Hematopoietic multipotent progenitor cell treated with erythropoietin and hydrocortisone succinate and interleukin-3 and kit ligand, for 4 days (in vitro differentiated cells): Measurements from ENCODE around the gene KCNMA1.
"Not testable (repeated sequence)": the region's sequence is repeated elsewhere in the genome, so short reads cannot be mapped to it uniquely, and the experiment has no call there.

ENCODE experiments used
- DNase-seq: peaks from one replicate; pipeline ENCODE4 v3.0.0-alpha.2; 2015

KCNMA1 gene

DNA sequence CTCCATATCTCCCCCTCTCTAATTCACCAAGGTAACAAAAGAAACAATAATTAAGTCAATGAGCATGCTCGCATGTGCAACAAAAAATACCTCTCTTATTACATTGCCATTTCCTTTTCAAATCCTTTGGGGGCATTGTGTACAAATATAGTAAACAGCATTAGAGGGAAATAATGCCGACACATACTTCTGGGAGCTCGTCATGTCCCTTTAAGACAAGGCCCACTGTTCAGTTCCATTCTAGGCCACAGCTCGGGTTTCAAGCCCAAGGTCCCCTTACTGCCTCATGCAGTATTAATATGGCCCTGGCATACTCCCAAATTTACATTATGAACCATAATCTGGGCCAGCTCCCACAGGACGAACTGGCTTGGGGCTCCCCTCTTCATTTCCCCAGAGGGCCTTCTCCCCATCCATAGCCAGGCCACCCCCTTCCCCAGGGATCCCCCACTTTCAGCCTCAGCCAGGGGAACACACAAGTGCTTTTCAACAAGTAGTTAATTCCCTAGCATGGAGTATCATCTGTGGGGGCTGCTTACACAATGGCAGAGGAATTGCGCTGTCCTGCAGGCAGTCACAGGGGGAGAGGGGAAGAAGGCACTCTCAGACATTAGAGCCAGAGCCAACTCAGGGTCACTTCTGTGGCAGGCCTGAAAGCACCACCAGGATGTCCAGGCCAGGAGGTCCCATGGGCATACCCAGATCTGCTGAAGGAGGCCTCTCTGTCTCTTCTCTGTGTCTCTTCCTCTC lies 110.6 kb downstream of the KCNMA1 start:
- no peak for DNase-seq

DNA sequence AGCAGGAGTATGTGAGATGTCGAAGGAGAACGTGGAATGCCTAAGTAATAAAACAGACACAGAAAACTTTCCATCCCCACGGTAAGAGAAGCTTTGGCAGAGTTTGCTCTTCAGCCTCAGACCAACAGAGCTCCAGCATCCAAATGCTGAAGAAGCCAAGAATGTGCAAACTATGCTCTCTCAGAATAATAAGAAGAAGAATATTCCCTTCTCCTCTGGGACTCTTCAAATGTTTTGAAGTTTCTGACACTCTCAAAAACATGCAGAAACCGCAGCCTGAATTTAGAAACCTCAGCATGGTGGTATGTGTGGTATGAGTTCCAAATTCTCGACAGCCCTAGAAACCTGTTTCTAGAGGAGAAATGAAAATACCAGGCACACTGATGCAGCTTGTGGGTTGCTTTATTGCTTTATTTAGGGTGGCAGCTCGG lies 113.3 kb downstream of the KCNMA1 start:
- no peak for DNase-seq

DNA sequence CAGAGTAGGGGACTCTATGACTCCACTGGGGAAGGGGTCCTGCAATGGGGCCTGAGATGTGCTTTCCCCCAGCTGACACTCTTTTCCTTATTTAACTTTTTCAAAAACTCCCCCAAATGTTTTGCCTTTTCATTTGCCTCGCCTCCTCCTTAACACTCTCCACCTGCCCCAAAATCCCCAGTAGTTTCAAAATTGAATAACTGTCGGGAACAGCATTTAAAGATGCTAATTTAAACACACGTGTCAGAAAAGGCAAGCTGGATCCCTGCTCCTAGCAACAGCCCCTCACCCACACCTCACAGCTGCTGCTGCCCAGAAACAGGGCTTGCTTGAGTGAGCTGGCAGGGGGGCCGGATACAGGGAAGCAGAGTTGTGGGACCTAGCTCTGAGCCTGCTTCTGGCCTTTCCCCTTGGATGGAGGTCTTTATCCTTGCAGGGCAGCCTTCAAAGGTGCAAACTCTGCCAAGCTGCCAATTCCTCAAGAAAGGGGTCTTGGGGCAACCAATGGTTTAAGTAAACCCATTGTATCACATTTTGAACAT lies 115.3 kb downstream of the KCNMA1 start:
- no peak for DNase-seq

DNA sequence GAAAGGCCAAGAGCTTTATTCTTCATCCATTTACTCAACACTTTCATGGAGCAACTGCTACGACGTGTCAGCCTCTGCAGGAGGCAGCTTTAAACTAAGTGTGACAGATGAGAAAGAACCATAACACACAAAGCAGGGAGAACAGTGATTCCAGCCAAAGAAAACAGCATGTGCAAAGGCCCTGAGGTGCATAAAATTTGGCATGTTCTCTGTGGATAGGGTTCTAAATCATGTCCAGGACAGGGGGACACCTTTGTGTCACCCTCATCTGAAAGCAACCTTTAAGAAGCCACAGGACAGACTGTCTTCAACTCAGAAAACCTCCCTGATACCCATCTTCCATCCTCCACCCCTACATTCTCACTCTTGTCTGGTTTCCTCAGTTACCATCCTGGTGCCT lies 116.6 kb downstream of the KCNMA1 start:
- no peak for DNase-seq

DNA sequence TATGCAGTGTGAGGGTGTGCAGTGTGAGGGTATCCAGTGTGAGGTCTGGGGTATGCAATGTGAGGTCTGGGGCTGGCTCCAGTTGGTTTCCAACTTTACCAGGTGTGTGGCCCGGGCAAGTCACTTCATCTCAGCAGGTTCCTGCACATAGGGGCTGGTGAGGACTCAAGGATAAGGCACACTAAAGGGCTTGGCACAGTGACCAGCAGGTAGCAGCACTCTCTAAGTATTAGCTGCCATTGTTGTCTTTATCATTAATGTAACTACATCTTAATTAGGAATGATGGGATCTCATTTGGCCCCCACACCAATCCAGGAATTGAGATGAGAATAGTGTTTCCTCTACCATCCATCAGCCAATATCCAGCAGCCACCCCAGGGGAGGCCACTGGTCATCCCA lies 117.3 kb downstream of the KCNMA1 start:
- no peak for DNase-seq

DNA sequence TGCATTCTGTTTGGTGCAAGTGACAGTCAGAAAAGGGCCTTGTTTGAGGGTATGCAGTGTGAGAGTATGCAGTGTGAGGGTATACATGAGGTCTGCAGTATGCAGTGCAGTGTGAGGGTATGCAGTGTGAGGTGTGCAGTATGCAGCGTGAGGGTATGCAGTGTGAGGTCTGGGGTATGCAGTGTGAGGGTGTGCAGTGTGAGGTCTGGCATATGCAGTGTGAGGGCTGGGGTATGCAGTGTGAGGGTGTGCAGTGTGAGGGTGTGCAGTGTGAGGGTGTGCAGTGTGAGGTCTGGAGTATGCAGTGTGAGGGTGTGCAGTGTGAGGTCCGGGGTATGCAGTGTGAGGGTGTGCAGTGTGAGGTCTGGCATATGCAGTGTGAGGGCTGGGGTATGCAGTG lies 117.8 kb downstream of the KCNMA1 start:
- DNase-seq: not testable (repeated sequence)

DNA sequence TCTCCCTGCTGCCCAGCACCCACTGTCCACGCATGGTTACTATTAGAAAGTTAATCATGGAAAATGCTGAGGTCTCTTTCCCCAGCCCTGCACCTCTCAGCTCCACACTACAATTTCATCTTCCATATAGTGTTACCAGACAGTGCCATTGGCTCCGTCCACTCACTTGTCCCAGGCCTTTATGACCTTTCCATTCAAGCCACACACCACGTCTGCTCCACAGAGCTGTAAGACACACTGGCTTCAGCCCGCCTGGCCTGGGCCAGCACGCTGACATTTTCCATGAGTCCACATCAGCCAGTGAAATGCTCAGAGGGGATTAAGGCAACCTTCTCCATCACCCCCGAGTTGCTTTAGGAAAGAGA lies 118.7 kb downstream of the KCNMA1 start:
- DNase-seq: no peak

DNA sequence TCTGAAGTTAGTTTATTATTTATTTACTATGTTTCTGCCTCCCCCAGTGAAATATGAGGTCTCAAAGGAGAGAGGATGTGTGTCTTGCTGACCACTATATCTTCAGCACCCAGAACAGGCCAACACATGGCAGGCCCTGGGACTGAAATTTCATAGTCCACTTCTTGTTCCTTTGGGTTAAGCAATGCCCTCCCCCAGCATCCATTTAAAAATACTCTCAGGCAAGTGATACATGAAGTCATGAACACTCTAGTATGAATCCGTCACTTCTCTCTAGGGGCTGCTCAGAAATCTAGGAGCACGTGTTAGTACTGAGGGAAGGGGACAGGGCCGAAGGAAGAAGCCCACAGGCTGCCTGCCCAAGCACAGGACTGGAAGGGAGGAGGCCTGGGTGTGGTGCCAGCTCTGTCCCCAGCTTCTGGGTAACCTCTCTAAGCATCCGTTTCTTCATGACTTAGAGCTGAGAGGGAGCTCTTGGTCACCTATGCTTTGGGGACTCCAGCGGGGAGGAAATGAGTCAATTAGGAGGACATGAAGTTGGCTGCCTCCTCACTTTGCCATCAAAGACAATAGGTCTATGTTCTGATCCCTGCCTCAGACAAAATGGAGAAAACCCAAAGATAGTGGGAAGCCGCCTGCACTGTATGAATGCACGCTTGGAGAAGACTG lies 119.2 kb downstream of the KCNMA1 start:
- DNase-seq: no peak

DNA sequence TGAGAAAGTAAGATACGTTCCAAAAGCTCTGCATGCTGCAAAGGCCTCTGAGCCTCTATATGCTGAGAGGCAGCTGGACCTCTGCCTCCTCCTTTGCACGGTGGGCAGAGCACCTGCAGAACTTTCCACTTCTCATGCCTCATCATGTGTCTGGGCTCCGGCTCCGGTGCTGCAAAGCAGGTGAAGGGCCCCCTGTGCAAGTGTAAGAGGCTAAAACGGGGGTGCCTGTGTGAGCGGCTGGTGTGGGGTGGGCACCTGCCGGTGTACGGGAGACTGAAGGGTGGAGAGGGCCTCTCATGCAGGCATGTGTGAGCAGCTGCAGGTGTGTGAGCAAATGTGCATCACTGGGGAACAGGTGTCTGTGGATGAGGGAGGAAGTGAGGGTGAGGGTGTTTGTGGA lies 121.0 kb downstream of the KCNMA1 start:
- no peak for DNase-seq

DNA sequence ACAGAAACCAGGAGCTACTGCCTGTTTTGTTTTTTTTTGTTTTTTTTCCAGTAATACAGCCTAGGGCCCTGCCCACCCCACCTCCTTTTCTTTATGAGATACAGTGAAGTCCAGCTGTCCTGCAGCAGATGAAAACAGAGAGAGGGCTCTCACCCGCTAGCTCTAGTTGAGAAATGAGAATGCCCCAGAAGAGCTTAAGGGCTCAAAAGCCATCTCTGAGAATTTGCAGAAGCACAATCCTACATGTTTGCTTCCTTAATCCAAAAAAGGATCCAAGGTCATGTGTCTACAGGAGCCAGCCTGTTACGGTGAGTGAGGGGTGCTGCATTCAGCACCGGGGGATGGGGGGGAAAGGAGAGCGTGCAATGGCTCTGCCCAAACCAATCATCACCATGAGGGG lies 122.7 kb downstream of the KCNMA1 start:
- DNase-seq: no peak

DNA sequence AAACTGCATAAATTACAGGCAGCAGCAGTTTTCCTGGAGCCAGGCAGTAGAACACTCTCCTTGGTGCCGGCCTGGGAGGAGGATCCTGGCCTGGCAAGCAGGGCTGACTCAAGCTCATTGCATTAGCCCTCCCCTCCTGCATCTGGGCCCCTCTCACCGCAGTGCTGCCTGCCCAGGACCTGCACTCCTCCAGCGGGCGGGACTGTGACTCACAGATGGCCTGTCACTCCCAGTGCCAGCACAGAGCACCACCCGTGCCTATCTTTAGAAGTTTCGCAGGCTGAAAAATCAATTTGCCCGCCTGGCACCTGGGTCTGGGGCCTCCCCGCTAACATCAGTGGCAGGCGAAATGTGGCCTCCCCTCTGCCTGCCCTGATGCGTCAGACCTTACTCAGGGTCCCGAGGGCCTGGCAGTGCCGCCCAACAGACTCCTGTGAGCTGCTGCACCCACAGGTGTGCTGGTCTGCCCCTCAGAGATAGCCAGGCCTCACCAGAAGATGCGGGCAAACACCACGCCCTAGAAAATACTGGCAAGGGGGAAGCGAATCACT lies 123.8 kb downstream of the KCNMA1 start:
- no peak for DNase-seq

DNA sequence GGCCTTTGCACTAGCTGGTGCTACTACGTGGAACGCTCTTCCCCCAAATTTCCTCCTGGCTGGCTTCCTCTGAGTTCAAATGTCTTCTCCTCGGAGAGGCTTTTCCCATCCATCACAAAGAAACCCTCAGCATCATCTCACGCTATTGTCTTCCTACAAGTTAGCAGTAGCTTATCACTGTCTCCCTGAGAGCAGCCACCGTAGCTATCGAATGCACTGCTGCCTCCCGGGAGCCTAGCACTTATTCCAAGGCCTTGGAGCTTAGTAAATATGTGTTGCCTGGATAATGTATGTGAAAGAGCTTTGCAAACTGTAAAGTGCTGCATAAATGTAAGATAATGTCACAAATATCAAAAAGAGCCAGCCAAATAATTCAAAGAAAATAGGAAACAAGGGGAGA lies 124.4 kb downstream of the KCNMA1 start:
- no peak for DNase-seq

DNA sequence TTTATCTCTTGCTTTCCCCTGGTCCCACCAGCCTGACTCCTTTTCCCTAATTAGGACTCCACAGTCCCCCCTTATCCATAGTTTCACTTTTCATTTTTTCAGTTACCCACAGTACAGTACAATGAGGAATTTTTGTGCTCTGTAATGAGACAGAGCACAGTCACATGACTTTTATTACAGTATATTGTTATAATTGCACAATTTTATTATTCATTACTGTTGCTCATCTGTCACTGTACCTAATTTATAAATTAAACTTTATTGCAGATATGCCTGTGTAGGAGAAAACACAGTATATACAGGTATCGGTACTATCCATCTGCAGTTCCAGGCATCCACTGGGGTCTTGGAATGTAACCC lies 125.4 kb downstream of the KCNMA1 start:
- no peak for DNase-seq

DNA sequence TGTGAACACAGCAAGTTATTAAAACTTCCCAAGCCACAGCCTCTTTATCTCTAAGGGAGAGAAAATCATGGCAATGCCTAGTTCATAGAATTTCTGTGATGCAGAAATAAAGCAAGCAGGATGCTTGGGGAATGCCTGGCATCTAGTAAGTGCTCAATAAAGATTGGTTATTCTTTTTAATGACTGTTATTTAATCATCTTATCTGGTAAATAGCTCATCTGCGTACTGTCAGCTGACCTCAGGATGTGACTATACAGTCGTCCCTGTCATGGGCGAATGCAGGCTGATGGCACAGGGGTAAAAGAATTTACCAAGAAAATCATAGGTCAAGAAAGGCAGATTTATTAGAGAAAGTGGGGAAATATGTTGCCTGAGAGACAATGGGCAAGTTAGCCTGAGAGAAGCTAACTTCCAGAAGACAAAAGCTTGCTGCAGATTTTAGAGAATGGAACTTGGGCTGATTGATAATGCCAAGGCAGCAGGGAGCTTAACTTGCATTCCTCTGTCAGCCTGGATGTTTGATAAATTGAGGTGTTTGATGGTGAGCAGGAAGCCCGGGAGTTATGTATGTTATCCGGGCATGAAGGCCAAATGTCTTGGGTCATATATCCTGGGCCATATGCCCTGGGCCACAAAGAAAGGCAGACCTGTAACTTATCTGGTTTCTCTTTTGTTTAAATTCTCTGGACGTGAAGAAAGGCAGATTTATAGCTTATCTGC lies 126.0 kb downstream of the KCNMA1 start:
- DNase-seq: no peak

DNA sequence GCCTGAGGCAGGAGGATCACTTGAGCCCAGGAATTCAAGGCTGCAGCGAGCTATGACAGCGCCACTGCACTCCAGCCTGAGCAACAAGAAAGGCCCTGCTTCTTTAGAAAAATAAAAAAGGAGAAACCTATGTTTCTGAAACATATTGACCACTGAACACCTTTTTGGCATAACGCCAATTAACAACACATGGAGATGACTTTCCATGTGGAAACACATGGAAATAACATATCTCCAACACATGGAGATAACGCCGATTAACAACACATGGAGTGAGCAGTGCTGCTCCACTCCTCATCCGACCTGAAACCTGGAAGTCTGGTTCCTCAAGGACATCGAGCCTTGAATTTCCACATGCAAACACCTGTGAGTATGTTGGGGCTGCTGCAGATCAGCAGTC lies 126.9 kb downstream of the KCNMA1 start:
- DNase-seq: no peak

DNA sequence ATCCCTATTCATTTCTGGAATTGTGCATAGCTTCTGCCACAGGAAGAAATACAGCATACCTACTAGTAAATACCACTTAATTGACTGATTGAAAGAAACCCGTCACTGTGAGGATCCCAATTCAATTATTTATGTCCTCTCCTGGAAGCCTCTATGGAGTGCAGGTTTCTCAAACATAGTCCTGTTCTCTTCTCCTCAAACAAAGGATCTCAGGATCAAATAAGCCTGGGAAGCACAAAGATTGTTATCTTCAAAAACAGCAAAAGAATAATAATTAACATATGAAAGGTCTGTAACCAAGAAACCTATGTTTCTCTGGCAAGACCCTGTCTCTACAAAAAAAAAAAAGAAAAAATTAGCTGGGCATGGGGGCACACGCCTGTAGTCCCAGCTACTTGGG lies 127.3 kb downstream of the KCNMA1 start:
- DNase-seq: no peak

DNA sequence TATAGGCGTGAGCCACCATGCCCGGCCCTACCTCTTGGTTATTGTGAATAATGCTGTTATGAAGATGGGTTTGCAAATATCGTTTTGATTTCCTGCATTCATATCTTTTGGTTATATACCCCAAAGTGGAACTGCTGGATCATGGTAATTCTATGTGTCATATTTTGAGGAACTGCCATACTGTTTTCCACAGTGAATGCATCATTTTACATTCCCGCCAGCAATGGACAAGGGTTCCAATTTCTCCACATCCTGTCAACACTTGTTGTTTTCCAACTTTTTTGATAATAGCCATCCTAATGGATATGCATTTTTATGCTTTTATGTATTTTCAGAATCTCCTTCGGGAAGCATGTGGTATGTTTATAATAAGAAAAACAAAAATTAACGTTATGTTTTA lies 128.2 kb downstream of the KCNMA1 start:
- no peak for DNase-seq

DNA sequence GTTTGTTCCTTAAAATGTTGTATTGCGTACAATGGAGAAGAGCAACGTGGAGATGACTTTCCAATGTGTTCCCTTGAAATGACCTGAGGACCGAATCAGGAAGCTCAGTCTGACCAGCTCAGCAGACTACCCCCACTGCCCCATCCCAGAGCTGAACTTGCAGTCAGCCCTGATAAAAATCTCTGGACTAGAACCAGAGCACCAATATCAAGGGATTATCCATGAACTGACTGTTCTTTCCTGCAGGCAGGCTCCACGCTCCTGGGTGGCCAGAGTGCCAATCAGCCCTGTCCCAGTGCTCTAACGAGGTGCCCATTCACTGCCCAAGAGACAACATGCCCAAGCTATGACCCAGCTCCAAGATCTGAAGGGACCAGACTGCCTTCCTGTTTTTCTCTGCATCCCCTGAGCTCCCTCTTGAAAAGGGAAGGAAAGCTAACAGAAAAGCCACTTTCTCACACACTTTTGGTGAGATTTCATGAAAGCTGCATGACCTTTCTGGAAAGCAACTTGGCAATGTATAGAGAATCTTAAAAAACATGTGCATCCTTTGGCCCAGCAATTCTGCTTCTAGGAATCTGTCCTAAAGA lies 130.2 kb downstream of the KCNMA1 start:
- DNase-seq: no peak

DNA sequence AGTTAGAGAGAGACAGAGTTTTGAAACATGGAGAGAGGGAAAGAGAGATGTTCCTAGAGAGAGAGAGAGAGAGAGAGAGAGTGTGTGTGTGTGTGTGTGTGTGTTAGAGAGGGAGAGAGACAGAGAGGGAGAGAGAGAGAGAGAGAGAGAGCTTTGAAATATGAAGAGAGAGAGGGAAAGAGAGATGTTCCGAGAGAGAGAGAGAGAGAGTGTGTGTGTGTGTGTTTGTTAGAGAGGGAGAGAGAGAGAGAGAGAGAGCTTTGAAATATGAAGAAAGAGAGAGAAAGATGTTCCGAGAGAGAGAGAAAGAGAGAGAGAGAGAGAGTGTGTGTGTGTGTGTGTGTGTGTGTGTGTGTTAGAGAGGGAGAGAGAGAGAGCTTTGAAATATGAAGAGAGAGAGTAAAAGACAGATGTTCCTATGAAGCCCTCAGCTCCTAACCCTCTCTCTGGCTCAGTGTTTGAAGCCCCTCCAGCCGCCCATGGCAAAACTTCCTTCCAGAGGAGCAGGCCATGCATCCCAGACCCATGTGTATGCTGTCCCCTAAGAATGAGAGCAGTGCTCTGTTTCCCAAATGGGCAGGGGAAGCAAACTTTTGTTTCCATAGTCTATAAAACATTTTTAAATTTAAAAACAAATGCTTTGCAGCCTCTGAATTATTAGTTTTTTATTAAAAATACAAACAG lies 130.9 kb downstream of the KCNMA1 start:
- no peak for DNase-seq

DNA sequence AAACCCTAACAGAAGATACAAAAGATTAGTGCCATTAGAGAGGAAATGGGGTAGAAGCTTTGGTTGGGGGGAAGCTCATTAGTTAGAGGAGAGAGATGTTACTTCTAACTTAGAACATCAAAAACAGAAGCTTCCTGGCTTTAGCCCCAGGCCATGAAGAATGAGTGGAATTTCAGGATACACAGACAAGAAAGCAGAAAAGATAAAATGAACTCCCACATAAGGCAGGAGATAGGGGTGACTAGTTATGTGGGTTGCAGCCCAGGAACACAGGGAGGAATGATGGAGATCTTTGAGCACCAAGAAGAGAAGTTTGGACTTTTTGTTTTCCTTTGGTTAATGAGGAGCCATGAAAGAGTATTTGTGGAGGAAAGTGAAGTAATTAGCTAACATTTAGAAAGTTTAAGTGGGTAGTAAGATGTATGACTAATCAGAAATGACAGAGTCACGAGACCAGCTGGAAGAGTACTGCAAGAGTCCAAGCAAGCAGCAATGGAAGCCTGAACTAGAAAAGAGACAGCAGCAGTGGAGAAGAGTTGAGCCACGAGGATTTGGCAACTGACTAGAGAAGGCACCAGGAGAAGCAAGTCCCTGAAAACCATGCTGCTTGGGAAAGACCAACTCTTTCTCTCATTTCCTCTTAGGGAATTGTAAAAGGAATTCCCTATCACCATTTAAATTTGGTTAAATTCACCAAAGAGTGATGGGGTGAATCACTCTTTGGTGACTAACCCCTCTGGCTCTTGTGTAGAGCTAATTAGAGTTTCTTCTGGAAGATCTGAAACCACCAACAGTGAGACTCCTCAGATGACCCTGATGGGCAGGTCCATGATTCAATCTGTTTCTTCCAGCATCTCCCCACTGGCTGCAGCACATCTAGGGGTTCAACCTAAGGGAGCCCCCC lies 131.9 kb downstream of the KCNMA1 start:
- no peak for DNase-seq

DNA sequence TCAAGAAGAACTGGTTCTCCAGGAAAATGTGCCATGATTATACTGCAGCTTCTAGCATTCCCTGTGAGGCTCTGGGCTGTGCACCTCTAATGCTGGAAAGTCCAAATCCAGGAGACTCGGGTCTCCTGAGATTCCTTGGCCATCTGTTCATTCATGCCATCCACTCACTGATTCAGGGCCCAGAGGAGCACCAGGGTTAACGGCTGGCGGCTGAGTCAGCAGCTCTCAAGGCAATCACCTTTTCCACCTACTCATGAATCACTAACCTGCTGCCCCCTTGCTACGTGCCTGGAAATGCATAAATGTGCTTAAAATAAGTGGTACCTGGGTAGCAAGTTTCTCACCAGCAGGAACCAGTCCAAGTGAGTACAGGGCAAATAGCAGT lies 132.7 kb downstream of the KCNMA1 start:
- no peak for DNase-seq
